Nucleus accumbens (tissue), 56 donors: ENCODE results near the gene ZBTB37.
"Not testable (repeated sequence)": the region's sequence is repeated elsewhere in the genome, so short reads cannot be mapped to it uniquely, and the experiment has no call there.

Experiments used
- DNase-seq, 56 donors: peaks; one replicate each; lab custom pipeline; 2025; lab: John Stamatoyannopoulos, UW

Gene ZBTB37

GRCh38 chr1:173868266-173869020, at the start of gene ZBTB37:
Gene ZBTB37, plus strand, starts transcription at chr1:173868380. Its CDS starts 1,846 bp downstream, at chr1:173870226.
- DNase-seq: peak in 33 of 56 donors; percentile 39 to 90 (median 80)

- DNase-seq: no peak
These were observed 49.7 kb upstream of the ZBTB37 start for GRCh38 chr1:173818459-173818858.

- DNase-seq: no peak
These were observed 46.5 kb upstream of the ZBTB37 start for GRCh38 chr1:173821680-173822079.

GRCh38 chr1:173823781-173824314, 44.3 kb upstream of the ZBTB37 start:
- no peak for DNase-seq

- DNase-seq: peak; percentile 78 to 100 (median 94)
These were observed 43.7 kb upstream of the ZBTB37 start, which contains the start of the genes CENPL and DARS2 for GRCh38 chr1:173824315-173825081. Gene CENPL, minus strand, starts transcription at chr1:173824883. Its CDS starts 13,584 bp downstream, at chr1:173811299. Gene DARS2, plus strand, starts transcription at chr1:173824673. Its CDS starts 557 bp downstream, at chr1:173825230.

- DNase-seq: no peak
These were observed 40.6 kb upstream of the ZBTB37 start for GRCh38 chr1:173827611-173828010.

GRCh38 chr1:173832748-173833147, 35.4 kb upstream of the ZBTB37 start:
- no peak for DNase-seq

GRCh38 chr1:173852105-173852504, 16.1 kb upstream of the ZBTB37 start:
- no peak for DNase-seq

- DNase-seq: no peak
These were observed 15.1 kb upstream of the ZBTB37 start for GRCh38 chr1:173853074-173853473.

GRCh38 chr1:173856014-173856413, 12.2 kb upstream of the ZBTB37 start:
- DNase-seq: no peak

GRCh38 chr1:173856903-173857302, 11.3 kb upstream of the ZBTB37 start:
- DNase-seq: no peak

GRCh38 chr1:173857363-173857917, 10.7 kb upstream of the ZBTB37 start:
- DNase-seq: no peak

GRCh38 chr1:173859547-173859946, 8.6 kb upstream of the ZBTB37 start:
- not testable (repeated sequence) for DNase-seq

GRCh38 chr1:173860065-173860464, 8.1 kb upstream of the ZBTB37 start:
- no peak for DNase-seq

GRCh38 chr1:173861731-173862145, 6.4 kb upstream of the ZBTB37 start:
- DNase-seq: no peak

GRCh38 chr1:173862146-173862768, 5.9 kb upstream of the ZBTB37 start:
- DNase-seq: not testable (repeated sequence)

- no peak for DNase-seq
These were observed 5.4 kb upstream of the ZBTB37 start for GRCh38 chr1:173862769-173863223.

- no peak for DNase-seq
These were observed 4.7 kb upstream of the ZBTB37 start for GRCh38 chr1:173863224-173864161.

GRCh38 chr1:173864179-173864867, 3.9 kb upstream of the ZBTB37 start:
- DNase-seq: no peak
